K562 (cell line): ENCODE results near the gene SYT3. TPM values are rescaled to one million over a fixed set of nuclear protein-coding genes. Genes with fewer than 3 reads are reported as not detected.

Source experiments
- GTF2E2 ChIP-seq: fragments of 200-800 bp; sonication (Bioruptor generic); IDR thresholded peaks from 2 replicates; pipeline ENCODE4 v1.6.1; 2016; ENCODE audit warnings: missing genetic modification characterization, missing compliant biosample characterization
- ILK ChIP-seq: fragments of 450-650 bp; IDR thresholded peaks from 2 replicates; pipeline ENCODE4 v1.6.1; 2016; ENCODE audit warnings: missing genetic modification characterization, low read depth, mild to moderate bottlenecking, missing compliant biosample characterization, moderate library complexity, borderline replicate concordance
- KDM1A ChIP-seq, 2 experiments: fragments of 450-650 bp; IDR thresholded peaks; 2 replicates each; pipeline ENCODE4 v1.6.1; 2016; ENCODE audit warnings: mild to moderate bottlenecking in 2 of 2
- KDM5B ChIP-seq: fragments of 200-600 bp; sonication (generic); IDR thresholded peaks from 2 replicates; pipeline ENCODE4 v1.6.1; 2012; ENCODE audit warnings: low read depth, mild to moderate bottlenecking, moderate library complexity, low read length, control low read depth, inconsistent platforms; ENCODE audit not compliant: insufficient replicate concordance
- MAFK ChIP-seq: IDR thresholded peaks from 2 replicates; pipeline ENCODE4 v1.6.1; 2011; ENCODE audit warnings: low read length, improper control_type of control experiment
- RFX7 ChIP-seq: fragments of 250-450 bp; sonication (Bioruptor Pico); IDR thresholded peaks from 2 replicates; pipeline ENCODE4 v1.5.1; 2021; ENCODE audit warnings: mild to moderate bottlenecking
- SUPT5H ChIP-seq: fragments of 450-650 bp; IDR thresholded peaks from 2 replicates; pipeline ENCODE4 v1.6.1; 2016
- TAF9B ChIP-seq: fragments of 450-650 bp; IDR thresholded peaks from 2 replicates; pipeline ENCODE4 v1.6.1; 2018; ENCODE audit warnings: mild to moderate bottlenecking; ENCODE audit not compliant: partially characterized antibody
- ZNF133 ChIP-seq: fragments of 250-450 bp; sonication (Bioruptor Pico); IDR thresholded peaks from 2 replicates; pipeline ENCODE4 v1.4.0; 2020; ENCODE audit warnings: mild to moderate bottlenecking
- ZNF707 ChIP-seq: fragments of 250-450 bp; sonication (Bioruptor Pico); conservative IDR thresholded peaks from 2 replicates; pipeline ENCODE4 v1.8.0; 2022; ENCODE audit warnings: inconsistent platforms, mild to moderate bottlenecking, moderate library complexity
- polyA plus RNA-seq, 8 experiments: library from polyadenylated mRNA; depleted of rRNA in 4 of 8; stranded (reverse) in 5 of 8; unstranded in 3 of 8; fragments of >200 nt; fragmentation: Nextera tagmentation in 2 of 8; fragmentation: Illumina TruSeq in 1 of 8; extraction: Ambion mirVana in 2 of 8; extraction: Trizol in 1 of 8; gene quantifications; 2 replicates each; pipeline versions ENCODE4 v1.2.1 to v1.2.3, GENCODE V29; 2011 to 2014; ENCODE audit warnings: inconsistent platforms in 1 of 8, missing spikeins in 1 of 8
- total RNA-seq, 7 experiments: library from RNA; depleted of rRNA in 6 of 7; stranded (reverse); fragments of >200 nt in 6 of 7; fragmentation: Illumina TruSeq in 2 of 7; extraction: Trizol in 2 of 7; gene quantifications; 2 replicates each; pipeline versions ENCODE4 v1.2.1 to v1.2.3, GENCODE V29; 2011 to 2021; ENCODE audit warnings: low replicate concordance in 1 of 7
- TF ChIP-seq, protein P1 (sequence below): fragments of 450-650 bp; IDR thresholded peaks from 2 replicates; pipeline ENCODE4 v1.6.1; 2018; ENCODE audit not compliant: partially characterized antibody
- TF ChIP-seq, protein P2 (sequence below): fragments of 450-650 bp; IDR thresholded peaks from 2 replicates; pipeline ENCODE4 v1.6.1; 2014; ENCODE audit warnings: low read depth, mild to moderate bottlenecking, moderate library complexity, borderline replicate concordance
- TF ChIP-seq, protein P3 (sequence below), 2 experiments: fragments of 450-650 bp; IDR thresholded peaks; 2 replicates each; pipeline ENCODE4 v1.6.1; 2016; ENCODE audit warnings: mild to moderate bottlenecking in 2 of 2, borderline replicate concordance in 1 of 2, low read depth in 1 of 2, moderate library complexity in 1 of 2

The SYT3 gene
- total and polyA plus RNA-seq, 9 of the 15 experiments (the other 6 are each of a cell fraction or from before 2014, with no cell fraction given), result 0.36 to 2.0 (median 0.54) TPM; not detected in 2

DNA sequence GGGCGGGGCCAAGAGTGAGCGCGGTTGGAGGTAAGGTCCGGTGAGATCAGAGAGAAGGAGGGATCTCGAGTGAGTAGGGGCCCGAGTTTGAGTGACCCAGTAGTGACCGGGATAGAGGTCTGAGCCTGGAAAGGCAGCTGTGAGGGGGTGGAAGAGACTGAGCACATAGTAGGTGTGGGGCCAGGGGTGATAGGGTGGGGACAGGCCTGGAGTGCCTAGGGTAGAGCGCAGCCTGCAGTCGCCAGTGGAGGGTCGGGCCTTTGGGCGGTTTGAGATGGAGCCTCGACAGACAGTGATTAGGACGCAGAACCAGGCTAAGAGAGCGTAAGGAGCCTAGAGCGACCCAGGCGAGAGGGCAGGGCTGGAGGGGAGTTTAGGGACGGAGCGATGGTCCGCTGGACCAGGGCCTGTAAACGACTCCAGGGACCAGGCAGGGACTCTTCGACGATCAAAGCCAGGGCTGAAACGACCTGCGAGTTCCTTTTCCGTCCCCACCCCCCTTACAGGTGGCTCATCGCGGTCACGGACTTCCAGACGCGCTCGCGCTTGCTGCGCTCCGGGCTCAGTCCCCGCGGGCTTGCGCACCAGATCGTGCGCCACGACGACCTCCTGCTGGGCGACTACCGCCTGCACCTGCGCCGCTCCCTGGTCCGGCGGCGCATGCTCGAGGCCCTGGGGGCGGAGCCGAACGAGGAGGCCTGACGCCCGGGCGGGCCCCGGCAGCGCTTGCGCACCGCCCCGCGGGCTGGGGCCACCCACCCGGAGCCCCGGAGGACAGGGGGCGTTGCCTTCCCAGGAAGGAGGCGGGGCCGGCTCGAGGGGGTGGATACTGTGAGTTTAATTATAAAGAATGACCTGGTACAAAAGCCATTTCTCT is 19.0 kb upstream of the SYT3 start (continued):
- TF ChIP-seq, protein P1, sequence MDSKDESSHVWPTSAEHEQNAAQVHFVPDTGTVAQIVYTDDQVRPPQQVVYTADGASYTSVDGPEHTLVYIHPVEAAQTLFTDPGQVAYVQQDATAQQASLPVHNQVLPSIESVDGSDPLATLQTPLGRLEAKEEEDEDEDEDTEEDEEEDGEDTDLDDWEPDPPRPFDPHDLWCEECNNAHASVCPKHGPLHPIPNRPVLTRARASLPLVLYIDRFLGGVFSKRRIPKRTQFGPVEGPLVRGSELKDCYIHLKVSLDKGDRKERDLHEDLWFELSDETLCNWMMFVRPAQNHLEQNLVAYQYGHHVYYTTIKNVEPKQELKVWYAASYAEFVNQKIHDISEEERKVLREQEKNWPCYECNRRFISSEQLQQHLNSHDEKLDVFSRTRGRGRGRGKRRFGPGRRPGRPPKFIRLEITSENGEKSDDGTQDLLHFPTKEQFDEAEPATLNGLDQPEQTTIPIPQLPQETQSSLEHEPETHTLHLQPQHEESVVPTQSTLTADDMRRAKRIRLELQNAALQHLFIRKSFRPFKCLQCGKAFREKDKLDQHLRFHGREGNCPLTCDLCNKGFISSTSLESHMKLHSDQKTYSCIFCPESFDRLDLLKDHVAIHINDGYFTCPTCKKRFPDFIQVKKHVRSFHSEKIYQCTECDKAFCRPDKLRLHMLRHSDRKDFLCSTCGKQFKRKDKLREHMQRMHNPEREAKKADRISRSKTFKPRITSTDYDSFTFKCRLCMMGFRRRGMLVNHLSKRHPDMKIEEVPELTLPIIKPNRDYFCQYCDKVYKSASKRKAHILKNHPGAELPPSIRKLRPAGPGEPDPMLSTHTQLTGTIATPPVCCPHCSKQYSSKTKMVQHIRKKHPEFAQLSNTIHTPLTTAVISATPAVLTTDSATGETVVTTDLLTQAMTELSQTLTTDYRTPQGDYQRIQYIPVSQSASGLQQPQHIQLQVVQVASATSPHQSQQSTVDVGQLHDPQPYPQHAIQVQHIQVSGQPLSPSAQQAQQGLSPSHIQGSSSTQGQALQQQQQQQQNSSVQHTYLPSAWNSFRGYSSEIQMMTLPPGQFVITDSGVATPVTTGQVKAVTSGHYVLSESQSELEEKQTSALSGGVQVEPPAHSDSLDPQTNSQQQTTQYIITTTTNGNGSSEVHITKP, result peak; percentile 39
- TF ChIP-seq SUPT5H (peak; percentile 99), TAF9B (peak; percentile 77), KDM1A (IDR thresholded peaks at IDR 0.05) (no peak), ZNF133 (CRISPR knock-in tag) (no peak), GTF2E2 (tag) (no peak; the same call in 1 of the 2 replicates), RFX7 (CRISPR knock-in tag) (peak; percentile 52; the same call in 1 of the 2 replicates), MAFK (no peak), KDM5B (peak; percentile 86), ZNF707 (CRISPR knock-in tag) (no peak), ILK (no peak)
- TF ChIP-seq, protein P2, sequence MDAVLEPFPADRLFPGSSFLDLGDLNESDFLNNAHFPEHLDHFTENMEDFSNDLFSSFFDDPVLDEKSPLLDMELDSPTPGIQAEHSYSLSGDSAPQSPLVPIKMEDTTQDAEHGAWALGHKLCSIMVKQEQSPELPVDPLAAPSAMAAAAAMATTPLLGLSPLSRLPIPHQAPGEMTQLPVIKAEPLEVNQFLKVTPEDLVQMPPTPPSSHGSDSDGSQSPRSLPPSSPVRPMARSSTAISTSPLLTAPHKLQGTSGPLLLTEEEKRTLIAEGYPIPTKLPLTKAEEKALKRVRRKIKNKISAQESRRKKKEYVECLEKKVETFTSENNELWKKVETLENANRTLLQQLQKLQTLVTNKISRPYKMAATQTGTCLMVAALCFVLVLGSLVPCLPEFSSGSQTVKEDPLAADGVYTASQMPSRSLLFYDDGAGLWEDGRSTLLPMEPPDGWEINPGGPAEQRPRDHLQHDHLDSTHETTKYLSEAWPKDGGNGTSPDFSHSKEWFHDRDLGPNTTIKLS, result peak; percentile 83
- TF ChIP-seq, protein P3, sequence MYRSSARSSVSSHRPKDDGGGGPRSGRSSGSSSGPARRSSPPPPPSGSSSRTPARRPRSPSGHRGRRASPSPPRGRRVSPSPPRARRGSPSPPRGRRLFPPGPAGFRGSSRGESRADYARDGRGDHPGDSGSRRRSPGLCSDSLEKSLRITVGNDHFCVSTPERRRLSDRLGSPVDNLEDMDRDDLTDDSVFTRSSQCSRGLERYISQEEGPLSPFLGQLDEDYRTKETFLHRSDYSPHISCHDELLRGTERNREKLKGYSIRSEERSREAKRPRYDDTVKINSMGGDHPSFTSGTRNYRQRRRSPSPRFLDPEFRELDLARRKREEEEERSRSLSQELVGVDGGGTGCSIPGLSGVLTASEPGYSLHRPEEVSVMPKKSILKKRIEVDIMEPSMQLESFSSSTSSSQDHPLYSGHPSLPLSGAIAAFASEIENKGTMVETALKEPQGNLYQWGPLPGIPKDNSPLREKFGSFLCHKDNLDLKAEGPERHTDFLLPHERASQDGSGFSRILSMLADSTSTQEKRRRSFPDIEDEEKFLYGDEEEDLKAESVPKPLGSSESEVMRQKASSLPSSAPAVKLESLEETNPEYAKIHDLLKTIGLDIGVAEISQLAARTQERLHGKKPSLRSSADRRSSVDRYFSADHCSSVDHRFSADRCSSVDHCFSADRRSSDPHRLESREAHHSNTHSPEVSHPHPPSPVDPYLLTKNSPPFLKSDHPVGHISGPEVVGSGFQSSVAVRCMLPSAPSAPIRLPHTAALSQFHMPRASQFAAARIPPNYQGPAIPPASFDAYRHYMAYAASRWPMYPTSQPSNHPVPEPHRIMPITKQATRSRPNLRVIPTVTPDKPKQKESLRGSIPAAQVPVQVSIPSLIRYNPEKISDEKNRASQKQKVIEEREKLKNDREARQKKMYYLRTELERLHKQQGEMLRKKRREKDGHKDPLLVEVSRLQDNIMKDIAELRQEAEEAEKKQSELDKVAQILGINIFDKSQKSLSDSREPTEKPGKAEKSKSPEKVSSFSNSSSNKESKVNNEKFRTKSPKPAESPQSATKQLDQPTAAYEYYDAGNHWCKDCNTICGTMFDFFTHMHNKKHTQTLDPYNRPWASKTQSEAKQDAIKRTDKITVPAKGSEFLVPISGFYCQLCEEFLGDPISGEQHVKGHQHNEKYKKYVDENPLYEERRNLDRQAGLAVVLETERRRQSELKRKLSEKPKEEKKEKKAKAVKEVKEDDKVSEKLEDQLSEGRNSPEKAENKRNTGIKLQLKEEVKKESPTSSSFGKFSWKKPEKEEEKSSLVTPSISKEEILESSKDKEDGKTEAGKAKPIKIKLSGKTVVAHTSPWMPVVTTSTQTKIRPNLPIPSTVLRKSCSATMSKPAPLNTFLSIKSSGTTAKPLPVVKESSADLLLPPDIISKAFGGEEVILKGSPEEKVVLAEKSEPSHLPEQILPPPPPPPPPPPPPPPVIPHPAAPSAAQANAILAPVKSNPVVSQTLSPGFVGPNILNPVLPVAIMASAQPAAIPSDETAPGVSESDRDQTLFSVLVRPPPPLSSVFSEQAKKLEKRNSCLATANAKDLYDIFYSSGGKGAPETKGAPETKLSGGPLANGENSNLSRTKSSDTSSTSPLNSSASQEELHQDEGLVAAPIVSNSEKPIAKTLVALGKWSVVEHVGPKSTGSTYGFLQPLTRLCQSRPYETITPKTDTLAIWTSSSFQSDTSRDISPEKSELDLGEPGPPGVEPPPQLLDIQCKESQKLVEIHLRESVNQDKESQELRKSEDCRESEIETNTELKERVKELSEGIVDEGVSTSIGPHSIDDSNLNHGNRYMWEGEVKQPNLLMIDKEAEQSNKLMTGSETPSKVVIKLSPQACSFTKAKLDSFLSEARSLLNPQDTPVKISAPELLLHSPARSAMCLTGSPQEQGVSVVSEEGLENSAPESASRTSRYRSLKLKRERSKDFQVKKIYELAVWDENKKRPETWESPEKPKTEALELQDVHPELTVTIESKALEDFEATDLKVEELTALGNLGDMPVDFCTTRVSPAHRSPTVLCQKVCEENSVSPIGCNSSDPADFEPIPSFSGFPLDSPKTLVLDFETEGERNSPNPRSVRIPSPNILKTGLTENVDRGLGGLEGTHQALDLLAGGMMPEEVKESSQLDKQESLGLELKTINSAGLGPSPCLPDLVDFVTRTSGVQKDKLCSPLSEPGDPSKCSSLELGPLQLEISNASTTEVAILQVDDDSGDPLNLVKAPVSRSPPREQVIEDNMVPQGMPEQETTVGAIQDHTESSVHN (IDR thresholded peaks at IDR 0.05; ENCODE audit: borderline replicate concordance in 1 of 2, low read depth in 1 of 2), result no peak
